Glomerular endothelial cell (primary cell): ENCODE data around the gene HTT. TPM values are rescaled to one million over a fixed set of nuclear protein-coding genes. Genes with fewer than 3 reads are reported as not detected.
"Not testable (repeated sequence)": the region's sequence is repeated elsewhere in the genome, so short reads cannot be mapped to it uniquely, and the experiment has no call there.

Source experiments
- DNase-seq: peaks from one replicate; pipeline ENCODE4 v3.0.0-alpha.2; 2011; ENCODE audit warnings: low read depth, low spot score; ENCODE audit errors: extremely low read depth
- total RNA-seq: library from RNA; depleted of rRNA; stranded (reverse); fragments of >200 nt; gene quantifications from 2 replicates; pipeline ENCODE4 v1.2.3, GENCODE V29; 2015

HTT gene
- total RNA-seq, 1 donor from 2014 or later: 86.8 TPM

- no peak for DNase-seq
Measured at GRCh38 chr4:3158841-3159240, 84.4 kb downstream of the HTT start.

- DNase-seq: no peak
Measured at GRCh38 chr4:3160438-3160837, 86.0 kb downstream of the HTT start.

- not testable (repeated sequence) for DNase-seq
Measured at GRCh38 chr4:3161044-3161443, 86.6 kb downstream of the HTT start.

GRCh38 chr4:3166434-3166833 is 92.0 kb downstream of the HTT start:
- DNase-seq: not testable (repeated sequence)

- DNase-seq: no peak
Measured at GRCh38 chr4:3168029-3168428, 93.5 kb downstream of the HTT start.

- no peak for DNase-seq
Measured at GRCh38 chr4:3174371-3175338, 100.2 kb downstream of the HTT start.

- no peak for DNase-seq
Measured at GRCh38 chr4:3176367-3177229, 102.1 kb downstream of the HTT start.

- no peak for DNase-seq
Measured at GRCh38 chr4:3177426-3177825, 102.9 kb downstream of the HTT start.

- no peak for DNase-seq
Measured at GRCh38 chr4:3177905-3178304, 103.4 kb downstream of the HTT start.

- no peak for DNase-seq
Measured at GRCh38 chr4:3178351-3178750, 103.9 kb downstream of the HTT start.

GRCh38 chr4:3179126-3179706 is 104.7 kb downstream of the HTT start:
- no peak for DNase-seq

- no peak for DNase-seq
Measured at GRCh38 chr4:3183008-3183407, 108.5 kb downstream of the HTT start.

- DNase-seq: no peak
Measured at GRCh38 chr4:3184725-3185124, 110.2 kb downstream of the HTT start.

GRCh38 chr4:3186609-3187008 is 112.1 kb downstream of the HTT start:
- no peak for DNase-seq

- no peak for DNase-seq
Measured at GRCh38 chr4:3188118-3188517, 113.6 kb downstream of the HTT start.

- no peak for DNase-seq
Measured at GRCh38 chr4:3189459-3189858, 115.0 kb downstream of the HTT start.

- no peak for DNase-seq
Measured at GRCh38 chr4:3190549-3190948, 116.1 kb downstream of the HTT start.

GRCh38 chr4:3192188-3192587 is 117.7 kb downstream of the HTT start:
- DNase-seq: no peak

- no peak for DNase-seq
Measured at GRCh38 chr4:3192827-3193226, 118.3 kb downstream of the HTT start.

GRCh38 chr4:3193531-3194203 is 119.2 kb downstream of the HTT start:
- DNase-seq: peak; percentile 4
